GM13976 (cell line): Measurements from ENCODE around the gene TTBK1.

Experiments
- DNase-seq: peaks from one replicate; pipeline ENCODE4 v3.0.0; 2012; ENCODE audit warnings: low spot score
- in situ Hi-C: fragments of 300-500 bp; cut with MboI; formaldehyde crosslinking; loops from one replicate; pipeline ENCODE4 v1.12.0; 2022; ENCODE audit warnings: low sequenced_read_pairs, mixed read lengths, inconsistent platforms; ENCODE audit not compliant: unreplicated experiment
- TF ChIP-seq, protein P1 (sequence below): IDR thresholded peaks from 2 replicates; pipeline ENCODE4 v1.5.1; 2012; ENCODE audit warnings: borderline replicate concordance, mild to moderate bottlenecking; ENCODE audit not compliant: insufficient read depth; ENCODE audit errors: extremely low read depth, missing control alignments, control extremely low read depth

The TTBK1 gene

DNA sequence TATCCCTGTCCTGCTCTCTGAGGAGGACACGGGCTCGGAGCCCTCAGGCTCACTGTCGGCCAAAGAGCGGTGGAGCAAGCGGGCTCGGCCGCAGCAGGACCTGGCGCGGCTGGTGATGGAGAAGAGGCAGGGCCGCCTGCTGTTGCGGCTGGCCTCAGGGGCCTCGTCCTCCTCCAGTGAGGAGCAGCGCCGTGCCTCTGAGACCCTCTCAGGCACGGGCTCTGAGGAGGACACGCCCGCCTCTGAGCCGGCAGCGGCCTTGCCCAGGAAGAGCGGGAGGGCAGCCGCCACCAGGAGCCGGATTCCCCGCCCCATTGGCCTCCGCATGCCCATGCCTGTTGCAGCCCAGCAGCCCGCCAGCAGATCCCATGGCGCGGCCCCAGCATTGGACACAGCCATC lies 40.6 kb downstream of the TTBK1 start:
- DNase-seq: no peak
- in situ Hi-C loops: no loop called here
- TF ChIP-seq, protein P1, sequence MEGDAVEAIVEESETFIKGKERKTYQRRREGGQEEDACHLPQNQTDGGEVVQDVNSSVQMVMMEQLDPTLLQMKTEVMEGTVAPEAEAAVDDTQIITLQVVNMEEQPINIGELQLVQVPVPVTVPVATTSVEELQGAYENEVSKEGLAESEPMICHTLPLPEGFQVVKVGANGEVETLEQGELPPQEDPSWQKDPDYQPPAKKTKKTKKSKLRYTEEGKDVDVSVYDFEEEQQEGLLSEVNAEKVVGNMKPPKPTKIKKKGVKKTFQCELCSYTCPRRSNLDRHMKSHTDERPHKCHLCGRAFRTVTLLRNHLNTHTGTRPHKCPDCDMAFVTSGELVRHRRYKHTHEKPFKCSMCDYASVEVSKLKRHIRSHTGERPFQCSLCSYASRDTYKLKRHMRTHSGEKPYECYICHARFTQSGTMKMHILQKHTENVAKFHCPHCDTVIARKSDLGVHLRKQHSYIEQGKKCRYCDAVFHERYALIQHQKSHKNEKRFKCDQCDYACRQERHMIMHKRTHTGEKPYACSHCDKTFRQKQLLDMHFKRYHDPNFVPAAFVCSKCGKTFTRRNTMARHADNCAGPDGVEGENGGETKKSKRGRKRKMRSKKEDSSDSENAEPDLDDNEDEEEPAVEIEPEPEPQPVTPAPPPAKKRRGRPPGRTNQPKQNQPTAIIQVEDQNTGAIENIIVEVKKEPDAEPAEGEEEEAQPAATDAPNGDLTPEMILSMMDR: no peak

DNA sequence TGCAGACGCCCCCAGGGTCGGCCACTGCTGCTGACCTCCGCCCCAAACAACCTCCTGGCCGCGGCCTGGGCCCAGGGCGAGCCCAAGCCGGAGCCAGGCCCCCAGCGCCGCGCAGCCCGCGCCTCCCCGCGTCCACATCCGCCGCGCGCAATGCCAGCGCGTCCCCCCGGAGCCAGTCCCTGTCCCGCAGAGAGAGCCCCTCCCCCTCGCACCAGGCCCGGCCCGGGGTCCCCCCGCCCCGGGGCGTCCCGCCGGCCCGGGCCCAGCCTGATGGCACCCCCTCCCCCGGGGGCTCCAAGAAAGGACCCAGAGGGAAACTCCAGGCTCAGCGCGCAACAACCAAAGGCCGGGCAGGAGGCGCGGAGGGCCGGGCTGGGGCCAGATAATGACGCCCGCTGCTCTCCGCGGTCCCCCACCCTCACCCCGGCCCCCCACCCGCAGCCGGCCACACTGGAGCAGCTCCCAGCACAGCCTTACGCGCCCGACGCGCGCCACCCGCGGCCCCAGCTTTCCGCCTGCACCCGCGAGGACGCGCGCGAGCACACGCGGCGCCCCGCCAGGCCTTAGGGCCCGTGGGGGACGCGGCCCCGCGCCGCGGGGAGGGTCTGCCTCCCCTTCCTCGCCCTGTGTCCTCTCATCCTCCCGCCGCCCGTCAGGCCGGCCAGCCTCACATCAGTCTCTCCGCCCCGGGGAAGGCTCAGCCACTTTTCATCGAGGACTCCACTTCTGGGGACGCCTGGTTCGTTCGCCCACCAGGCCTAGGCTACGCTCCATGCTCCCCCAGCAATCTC lies 41.9 kb downstream of the TTBK1 start:
- DNase-seq: no peak
- in situ Hi-C loops: no loop called here
- TF ChIP-seq, protein P1: no peak

DNA sequence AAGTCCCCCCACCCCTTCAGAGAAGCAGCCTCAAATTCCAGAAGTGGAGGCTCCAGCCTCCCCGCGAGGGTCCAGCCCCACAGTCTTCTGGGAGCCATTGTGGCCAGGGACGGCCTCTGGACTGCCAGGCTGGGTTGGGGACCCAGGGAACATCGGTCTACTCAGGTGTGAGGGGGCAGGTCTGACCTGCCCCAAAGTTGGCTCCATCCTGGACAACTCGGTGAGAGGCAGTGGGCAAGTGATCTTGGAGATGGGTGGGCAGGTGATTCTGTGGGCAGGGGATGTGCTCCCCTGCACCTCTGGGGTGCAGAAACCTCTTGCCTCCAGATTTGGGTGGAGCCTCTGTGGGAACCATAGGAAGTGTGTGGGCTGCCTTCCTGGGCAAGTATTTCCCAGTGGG lies 42.6 kb downstream of the TTBK1 start:
- in situ Hi-C loops: no loop called here
- DNase-seq: no peak
- TF ChIP-seq, protein P1: no peak

DNA sequence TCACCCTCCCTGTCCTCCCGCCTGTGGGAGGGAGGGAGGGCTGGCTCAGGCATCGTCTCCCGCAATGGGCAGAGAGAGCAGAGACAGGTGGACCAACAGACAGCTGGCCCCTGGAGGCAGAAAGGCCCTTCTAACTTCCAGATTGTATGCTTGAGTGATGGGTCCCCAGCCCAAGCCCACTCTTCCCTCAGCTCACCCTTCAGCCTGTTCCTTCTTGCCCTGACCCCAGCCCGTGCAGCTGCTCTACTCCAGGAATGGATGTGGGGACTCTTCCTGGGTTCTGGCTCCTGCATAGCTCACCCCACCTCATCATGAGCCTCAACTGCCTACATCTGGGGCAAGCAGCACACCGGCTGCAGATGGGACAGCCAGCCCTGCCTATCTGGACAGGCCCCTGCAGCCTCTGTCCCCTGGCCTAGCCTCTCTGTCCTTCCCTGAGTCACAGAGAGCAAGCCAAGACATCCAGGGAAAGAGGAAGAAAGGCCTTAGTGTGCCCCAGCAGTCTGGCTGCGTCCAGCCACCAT lies 43.2 kb downstream of the TTBK1 start:
- in situ Hi-C loops: no loop called here
- TF ChIP-seq, protein P1: no peak
- no peak for DNase-seq

DNA sequence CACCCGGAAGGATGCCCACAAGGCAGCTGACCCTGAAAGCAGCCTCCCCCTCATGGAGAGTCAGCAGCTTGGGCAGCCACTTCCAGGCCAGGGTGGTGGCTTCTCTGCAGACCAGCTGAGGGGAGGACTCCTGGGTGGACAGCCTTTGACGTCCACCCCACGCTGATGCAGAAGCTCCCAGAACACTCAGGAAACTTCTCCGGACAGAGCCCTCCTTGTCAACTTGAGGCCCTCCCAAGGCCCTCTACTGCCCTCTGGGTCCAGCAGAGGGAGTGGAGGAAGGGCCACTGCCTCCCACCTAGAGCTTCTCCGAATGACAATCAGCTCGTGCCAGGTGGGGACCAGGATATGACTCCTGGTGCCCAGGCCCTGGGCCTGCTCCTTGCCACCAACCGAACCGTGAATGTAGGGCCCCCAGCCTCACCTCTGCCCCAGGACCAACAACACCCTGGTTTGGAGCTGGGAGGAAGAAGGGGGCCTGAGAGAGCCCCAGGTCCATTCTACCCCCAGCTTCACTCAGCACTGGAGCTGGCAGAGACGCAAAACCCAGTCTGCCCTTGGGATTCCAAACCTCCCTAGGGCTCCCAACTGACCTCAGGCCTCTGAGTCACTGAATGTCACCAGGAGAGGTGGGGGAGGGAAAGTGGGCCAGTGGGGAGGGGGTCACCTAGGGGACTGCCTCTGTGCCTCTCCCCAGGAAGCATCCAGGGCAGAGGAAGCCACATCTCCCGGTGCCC lies 43.9 kb downstream of the TTBK1 start:
- in situ Hi-C loops: no loop called here
- no peak for DNase-seq
- TF ChIP-seq, protein P1: no peak

DNA sequence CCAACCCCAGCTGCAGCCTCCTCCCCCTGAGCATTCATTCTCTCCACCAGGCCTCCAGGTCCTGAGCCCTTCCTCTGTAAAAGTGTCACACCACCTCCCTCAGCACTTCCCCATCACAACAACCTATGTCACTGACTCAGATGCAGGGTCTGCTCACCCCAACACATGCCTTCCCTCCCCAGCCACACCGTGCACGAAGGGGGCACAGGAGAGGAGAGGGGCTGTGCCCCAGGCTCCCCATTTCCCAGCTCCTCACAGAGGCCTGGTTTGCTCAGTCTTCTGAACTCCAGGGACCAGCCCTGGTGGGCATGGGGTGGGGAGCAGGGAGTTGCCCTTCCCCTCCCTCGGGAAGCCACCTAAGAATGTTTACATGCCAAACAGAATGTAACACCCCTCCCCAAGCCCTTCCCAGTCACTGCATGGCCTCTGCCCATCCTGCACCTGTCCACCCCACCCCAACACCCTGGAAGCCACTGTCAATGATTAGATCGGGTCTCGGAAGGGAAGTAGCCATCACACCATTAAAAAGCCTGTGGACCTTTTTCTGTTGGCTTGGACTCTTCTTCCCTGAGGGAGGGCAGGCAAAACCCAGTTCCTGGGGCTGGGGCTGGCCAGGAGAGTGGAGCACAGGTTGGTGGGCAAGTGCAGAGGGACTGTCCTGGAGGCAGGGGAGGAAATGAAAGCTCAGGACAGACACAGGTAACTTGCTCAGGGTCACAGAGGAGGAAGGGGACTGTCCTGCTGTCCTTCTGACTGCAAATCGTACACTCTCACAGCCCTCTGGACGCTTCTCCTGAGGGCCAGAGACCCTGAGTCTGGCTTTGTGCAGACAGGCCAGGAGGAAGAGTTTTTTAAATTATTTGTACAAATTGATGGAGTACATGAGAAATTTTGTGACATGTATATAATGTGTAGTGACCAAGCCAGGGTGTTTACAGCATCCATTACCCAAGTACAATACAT lies 44.7 kb downstream of the TTBK1 start:
- TF ChIP-seq, protein P1: no peak
- in situ Hi-C loops: no loop called here
- DNase-seq: no peak
